HEK293 (cell line): ENCODE results near the gene NUCKS1.
A peak's percentile ranks its signal among the peaks of the same experiment; 100 is the strongest.

Experiments used
- CTCF ChIA-PET: fragments of 350-600 bp; formaldehyde crosslinking; extraction: SDS; loops from one replicate; lab custom pipeline; 2021; ENCODE audit warnings: antibody characterized with exemption; lab: Yijun Ruan, JAX
- POLR2A ChIA-PET: fragments of 300-600 bp; formaldehyde crosslinking; extraction: SDS; loops from one replicate; lab custom pipeline; 2020; ENCODE audit warnings: antibody characterized with exemption, inconsistent platforms; lab: Yijun Ruan, JAX
- H3K27ac ChIP-seq: fragments of 200-500 bp; sonication (Bioruptor generic); 2 replicates; pipeline ENCODE4 v1.5.1; 2014; ENCODE audit warnings: low read depth, low read length, control low read depth, inconsistent platforms; ENCODE audit errors: extremely low read depth
- H3K36me3 ChIP-seq, 2 experiments: fragments of 200-500 bp in 1 of 2; sonication (Bioruptor generic) in 1 of 2; 1 replicate in 1 of 2; 2 replicates in 1 of 2; pipeline ENCODE4 v1.5.1; 2014 to 2017; ENCODE audit warnings: inconsistent platforms in 2 of 2, low read length in 2 of 2; ENCODE audit not compliant: control insufficient read depth in 2 of 2, insufficient read depth in 1 of 2
- H3K4me1 ChIP-seq: fragments of 200-500 bp; sonication (Bioruptor generic); 2 replicates; pipeline ENCODE4 v1.5.1; 2014; ENCODE audit warnings: mild to moderate bottlenecking, low read length, inconsistent platforms; ENCODE audit not compliant: control insufficient read depth, insufficient read depth
- H3K4me3 ChIP-seq: 2 replicates; pipeline ENCODE4 v1.5.1; 2011; ENCODE audit warnings: low read depth, mild to moderate bottlenecking, control low read depth, low read length, moderate library complexity
- H3K9me3 ChIP-seq: fragments of 200-500 bp; sonication (Bioruptor generic); 2 replicates; pipeline ENCODE4 v1.5.1; 2014; ENCODE audit warnings: low read depth, low read length, inconsistent platforms; ENCODE audit not compliant: control insufficient read depth, insufficient read depth
- HOXA7 ChIP-seq: sonication (generic); formaldehyde crosslinking; IDR thresholded peaks from 2 replicates; pipeline ENCODE4 v1.8.1; 2022; ENCODE audit warnings: missing genetic modification reagents, borderline replicate concordance
- INSM2 ChIP-seq: fragments of 450-650 bp; formaldehyde crosslinking; IDR thresholded peaks from 2 replicates; pipeline ENCODE4 v1.5.1; 2016; ENCODE audit warnings: missing biosample characterization, missing genetic modification characterization
- KLF17 ChIP-seq: fragments of 450-650 bp; formaldehyde crosslinking; IDR thresholded peaks from 2 replicates; pipeline ENCODE4 v1.5.1; 2016; ENCODE audit warnings: missing biosample characterization, missing genetic modification characterization
- KLF8 ChIP-seq: fragments of 450-650 bp; formaldehyde crosslinking; IDR thresholded peaks from 2 replicates; pipeline ENCODE4 v1.5.1; 2016; ENCODE audit warnings: missing biosample characterization, missing genetic modification characterization
- MEIS1 ChIP-seq: sonication (generic); formaldehyde crosslinking; IDR thresholded peaks from 2 replicates; pipeline ENCODE4 v1.8.1; 2022; ENCODE audit warnings: missing genetic modification reagents, mild to moderate bottlenecking, borderline replicate concordance
- PRDM10 ChIP-seq: fragments of 450-650 bp; formaldehyde crosslinking; IDR thresholded peaks from 2 replicates; pipeline ENCODE4 v1.5.1; 2016; ENCODE audit warnings: missing biosample characterization, missing genetic modification characterization
- REST ChIP-seq: fragments of 450-650 bp; formaldehyde crosslinking; IDR thresholded peaks from 2 replicates; pipeline ENCODE4 v1.5.1; 2016; ENCODE audit warnings: missing biosample characterization, missing genetic modification characterization
- ZBTB8A ChIP-seq: fragments of 450-650 bp; formaldehyde crosslinking; IDR thresholded peaks from 2 replicates; pipeline ENCODE4 v1.5.1; 2016; ENCODE audit warnings: missing biosample characterization, missing genetic modification characterization
- ZEB2 ChIP-seq: fragments of 450-650 bp; formaldehyde crosslinking; IDR thresholded peaks from 2 replicates; pipeline ENCODE4 v1.5.1; 2016; ENCODE audit warnings: missing biosample characterization, missing genetic modification characterization
- ZIC2 ChIP-seq: fragments of 450-650 bp; formaldehyde crosslinking; IDR thresholded peaks from 2 replicates; pipeline ENCODE4 v1.5.1; 2016; ENCODE audit warnings: missing biosample characterization, missing genetic modification characterization
- ZNF133 ChIP-seq: fragments of 450-650 bp; formaldehyde crosslinking; IDR thresholded peaks from 2 replicates; pipeline ENCODE4 v1.5.1; 2016; ENCODE audit warnings: missing biosample characterization, missing genetic modification characterization
- ZNF138 ChIP-seq: fragments of 450-650 bp; formaldehyde crosslinking; IDR thresholded peaks from 2 replicates; pipeline ENCODE4 v1.5.1; 2016; ENCODE audit warnings: missing biosample characterization, missing genetic modification characterization, borderline replicate concordance
- ZNF174 ChIP-seq: fragments of 450-650 bp; formaldehyde crosslinking; IDR thresholded peaks from 2 replicates; pipeline ENCODE4 v1.5.0; 2017; ENCODE audit warnings: missing biosample characterization, mild to moderate bottlenecking, missing genetic modification characterization
- ZNF248 ChIP-seq: fragments of 450-650 bp; formaldehyde crosslinking; IDR thresholded peaks from 2 replicates; pipeline ENCODE4 v1.5.1; 2017; ENCODE audit warnings: missing biosample characterization, missing genetic modification characterization
- ZNF302 ChIP-seq: fragments of 450-650 bp; formaldehyde crosslinking; IDR thresholded peaks from 2 replicates; pipeline ENCODE4 v1.5.1; 2016; ENCODE audit warnings: missing biosample characterization, missing genetic modification characterization, low read depth
- ZNF544 ChIP-seq: fragments of 450-650 bp; formaldehyde crosslinking; IDR thresholded peaks from 2 replicates; pipeline ENCODE4 v1.5.0; 2017; ENCODE audit warnings: missing biosample characterization, missing genetic modification characterization
- ZNF580 ChIP-seq: fragments of 450-650 bp; formaldehyde crosslinking; IDR thresholded peaks from 2 replicates; pipeline ENCODE4 v1.5.1; 2016; ENCODE audit warnings: missing biosample characterization, missing genetic modification characterization
- ZNF629 ChIP-seq: fragments of 450-650 bp; formaldehyde crosslinking; IDR thresholded peaks from 2 replicates; pipeline ENCODE4 v1.5.1; 2017; ENCODE audit warnings: missing biosample characterization, missing genetic modification characterization
- ZNF645 ChIP-seq: fragments of 450-650 bp; formaldehyde crosslinking; IDR thresholded peaks from 2 replicates; pipeline ENCODE4; 2016; ENCODE audit warnings: missing biosample characterization, missing genetic modification characterization
- ZNF654 ChIP-seq: fragments of 450-650 bp; formaldehyde crosslinking; IDR thresholded peaks from 2 replicates; pipeline ENCODE4 v1.5.1; 2016; ENCODE audit warnings: low read depth, missing biosample characterization, missing genetic modification characterization
- ZNF664 ChIP-seq: fragments of 450-650 bp; formaldehyde crosslinking; IDR thresholded peaks from 2 replicates; pipeline ENCODE4 v1.5.1; 2016; ENCODE audit warnings: missing biosample characterization, missing genetic modification characterization
- ZNF76 ChIP-seq: fragments of 450-650 bp; formaldehyde crosslinking; IDR thresholded peaks from 2 replicates; pipeline ENCODE4; 2016; ENCODE audit warnings: low read depth, missing biosample characterization, missing genetic modification characterization, borderline replicate concordance
- ZNF768 ChIP-seq: fragments of 450-650 bp; formaldehyde crosslinking; IDR thresholded peaks from 2 replicates; pipeline ENCODE4 v1.5.1; 2018; ENCODE audit warnings: missing biosample characterization, mild to moderate bottlenecking, missing genetic modification characterization
- ZNF776 ChIP-seq: fragments of 450-650 bp; formaldehyde crosslinking; IDR thresholded peaks from 2 replicates; pipeline ENCODE4 v1.5.0; 2017; ENCODE audit warnings: missing biosample characterization, missing genetic modification characterization, borderline replicate concordance
- ZNF791 ChIP-seq: fragments of 450-650 bp; formaldehyde crosslinking; IDR thresholded peaks from 2 replicates; pipeline ENCODE4 v1.5.1; 2016; ENCODE audit warnings: missing biosample characterization, missing genetic modification characterization

The NUCKS1 gene

GRCh38 chr1:205749234-205750137, 496 bp downstream of the NUCKS1 start:
- ChIA-PET POLR2A (interaction anchor here (0.6 to 2.4 kb wide), 14 partner anchors 9 to 1160 kb away, joined by 3 to 12 read pairs (median 4); partner anchors contain the start of genes ELK4, RAB29 and SLC45A3), CTCF (interaction anchor here (1.2 to 1.7 kb wide), 2 partner anchors 9 to 90 kb away, joined by 4 to 5 read pairs; no protein-coding TSS in a partner anchor)
- H3K36me3 ChIP-seq: peaks cover 0 to 10% of the 10 kb centered on the region in 2 experiments; a peak in 2 of 3 replicates
- no peaks in the 10 kb centered on the region for H3K9me3 ChIP-seq
- peak overlapping the region; percentile 85 for H3K4me3 ChIP-seq
- H3K27ac ChIP-seq: peak overlapping the region; percentile 84
- 0 out of 2 replicates have a peak, but pooled peaks cover 2% of the 10 kb centered on the region for H3K4me1 ChIP-seq
- TF ChIP-seq INSM2 (tag by site-specific recombination) (no peak), ZNF248 (tag by site-specific recombination) (no peak), ZIC2 (peak; percentile 56), ZNF768 (tag by site-specific recombination) (peak; percentile 9; the same call in 1 of the 2 replicates), ZNF138 (tag by site-specific recombination) (no peak), ZNF544 (tag by site-specific recombination) (no peak), ZNF580 (tag by site-specific recombination) (no peak), ZNF302 (tag by site-specific recombination) (no peak), ZNF629 (tag by site-specific recombination) (peak; percentile 70), ZNF133 (tag by site-specific recombination) (no peak), ZNF76 (tag by site-specific recombination) (peak; percentile 47; the same call in 1 of the 2 replicates), REST (tag by site-specific recombination) (no peak), PRDM10 (tag by site-specific recombination) (no peak), ZNF645 (tag by site-specific recombination) (no peak), ZNF791 (tag by site-specific recombination) (no peak), ZNF664 (tag by site-specific recombination) (no peak), ZBTB8A (tag by site-specific recombination) (no peak; the same call in 1 of the 2 replicates), MEIS1 (no peak), ZNF654 (tag by site-specific recombination) (no peak), ZNF776 (tag by site-specific recombination) (no peak), KLF17 (tag by site-specific recombination) (peak; percentile 79; the same call in 1 of the 2 replicates), ZEB2 (tag by site-specific recombination) (peak; percentile 92), ZNF174 (no peak), HOXA7 (CRISPR knock-in tag) (no peak), KLF8 (tag by site-specific recombination) (peak; percentile 92)
